22Rv1 (cell line): ENCODE results near the gene ITPK1.

Experiments used
- H3K27ac ChIP-seq: fragments of 450-650 bp; 2 replicates; pipeline ENCODE4 v1.5.1; 2017
- CTCF ChIP-seq: fragments of 450-650 bp; IDR thresholded peaks from 2 replicates; pipeline ENCODE4 v1.5.1; 2017; ENCODE audit warnings: mild to moderate bottlenecking
- ZFX ChIP-seq: fragments of 450-650 bp; IDR thresholded peaks from 2 replicates; pipeline ENCODE4 v1.6.1; 2017; ENCODE audit warnings: antibody characterized with exemption, borderline replicate concordance

ITPK1 gene

DNA sequence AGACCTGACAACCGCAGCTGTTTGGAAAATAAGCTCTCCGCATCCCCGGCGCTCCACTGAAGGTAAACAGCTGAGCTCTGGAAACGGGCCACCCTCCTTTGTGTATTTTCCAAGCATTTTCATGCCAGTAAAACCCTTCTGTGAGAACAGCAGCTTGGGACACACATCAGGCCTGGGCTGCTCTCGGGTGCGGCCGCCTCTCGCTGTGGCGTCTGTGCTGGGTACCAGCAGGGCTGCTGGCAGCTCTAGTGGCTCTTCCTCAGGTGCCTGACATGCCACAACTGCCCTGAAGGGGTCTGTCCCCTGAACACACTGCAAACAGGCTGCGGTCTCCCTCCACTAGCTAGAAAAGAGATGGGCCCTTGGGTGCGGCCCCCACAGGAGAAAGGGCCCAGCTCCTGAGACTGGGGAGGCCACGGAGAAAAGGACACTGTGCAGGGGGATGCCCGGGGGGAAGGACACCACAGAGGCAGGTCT is 96.3 kb downstream of the ITPK1 start:
- H3K27ac ChIP-seq, result no peak overlapping the region

GRCh38 chr14:93018366-93018765 is 97.4 kb downstream of the ITPK1 start:
- no peak overlapping the region for H3K27ac ChIP-seq

More for the DNA sequence above, 96.3 kb downstream of the ITPK1 start:
- TF ChIP-seq CTCF (no peak), ZFX (no peak)

DNA sequence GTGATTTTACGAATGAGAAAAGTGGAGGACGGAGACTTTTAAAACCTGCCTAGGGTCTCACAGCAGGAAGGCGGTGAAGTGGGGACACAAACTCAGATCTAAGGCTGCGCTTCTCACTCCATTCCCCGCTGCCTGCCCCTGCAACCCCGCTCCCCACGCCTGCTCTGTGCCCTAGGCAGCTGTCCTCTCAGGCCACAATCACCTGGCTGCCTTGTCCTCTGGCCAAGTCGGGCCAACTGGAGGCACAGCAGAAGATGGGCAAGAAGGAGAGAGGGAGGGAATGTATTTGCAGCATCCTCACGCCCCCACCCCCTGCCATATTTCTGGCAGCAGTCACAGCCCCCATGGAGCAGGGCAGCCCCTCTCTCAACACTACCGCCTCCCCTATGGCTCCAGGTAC is 97.8 kb downstream of the ITPK1 start:
- no peak for TF ChIP-seq ZFX
- no peak for TF ChIP-seq CTCF
- no peak overlapping the region for H3K27ac ChIP-seq

More at GRCh38 chr14:93018366-93018765, 97.4 kb downstream of the ITPK1 start:
- no peak for TF ChIP-seq ZFX
- no peak for TF ChIP-seq CTCF

- TF ChIP-seq ZFX (no peak), CTCF (no peak)
- H3K27ac ChIP-seq, result no peak overlapping the region
Measured at GRCh38 chr14:93017301-93017797, 98.4 kb downstream of the ITPK1 start.

GRCh38 chr14:93016275-93016845 is 99.4 kb downstream of the ITPK1 start:
- H3K27ac ChIP-seq, result no peak overlapping the region
- TF ChIP-seq ZFX (no peak), CTCF (no peak)

GRCh38 chr14:93015505-93015904 is 100.2 kb downstream of the ITPK1 start:
- no peak overlapping the region for H3K27ac ChIP-seq
- TF ChIP-seq CTCF (no peak), ZFX (no peak)

DNA sequence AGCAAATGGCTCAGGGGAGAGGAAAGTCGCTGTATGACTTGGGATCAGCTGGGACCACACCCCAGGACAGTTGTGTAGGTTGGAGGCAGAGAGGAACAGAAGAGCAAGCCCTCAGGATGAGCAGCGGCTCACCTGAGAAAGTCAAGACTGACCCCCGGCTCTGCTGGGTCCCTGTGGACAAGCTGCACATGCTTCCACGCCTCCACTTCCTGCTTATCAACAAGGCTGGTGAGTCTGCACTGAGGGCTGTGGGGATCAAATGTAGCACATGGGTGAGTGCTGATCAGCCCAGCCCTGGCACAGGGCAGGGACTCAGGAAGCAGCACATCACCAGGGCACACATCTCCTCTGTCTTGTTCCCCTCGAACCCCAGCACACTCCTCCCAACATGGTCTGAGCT is 100.7 kb downstream of the ITPK1 start:
- no peak overlapping the region for H3K27ac ChIP-seq
- TF ChIP-seq CTCF, result no peak
- TF ChIP-seq ZFX, result no peak
